ENCODE measurements around the gene KANSL1.

DNA sequence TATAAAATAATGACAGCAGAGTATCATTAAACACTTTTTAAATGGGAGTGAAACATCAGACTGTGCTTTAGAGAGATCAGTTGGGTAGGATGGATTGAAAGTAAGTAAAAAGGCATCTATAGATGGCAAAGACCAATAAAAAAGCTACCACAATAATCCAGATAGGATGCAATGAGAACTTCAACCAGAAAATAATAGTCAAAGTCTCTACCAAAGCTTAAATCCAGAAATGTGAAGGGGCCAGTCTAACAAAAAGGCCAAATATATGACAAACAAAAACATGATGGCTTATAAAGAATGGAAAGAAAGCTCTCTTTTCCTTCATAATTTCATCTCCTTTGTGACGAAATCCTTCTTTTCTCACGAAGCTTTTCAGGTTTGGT is 12.3 kb downstream of the KANSL1 start:
- TF ChIP-seq CTCF (IDR thresholded peaks at IDR 0.05), result no peak
- no peak for TF ChIP-seq POLR2AphosphoS5 (IDR thresholded peaks at IDR 0.05)

All from transverse colon (tissue), 4 donors.